Neural progenitor cell (in vitro differentiated cells): Measurements from ENCODE around the gene TBX18. TPM values are rescaled to one million over a fixed set of nuclear protein-coding genes. Genes with fewer than 3 reads are reported as not detected.

ENCODE experiments used
- DNase-seq: peaks from one replicate; pipeline ENCODE4 v3.0.0-alpha.2; 2016; ENCODE audit warnings: low spot score
- H2AFZ ChIP-seq: fragments of 200-600 bp; sonication (generic); replicated peaks from 2 replicates; pipeline ENCODE4 v1.6.1; 2016; ENCODE audit warnings: antibody characterized with exemption
- H3F3A ChIP-seq: fragments of 200-600 bp; sonication (generic); 2 replicates; pipeline ENCODE4 v1.6.1; 2016; ENCODE audit warnings: antibody characterized with exemption, low read depth
- H3K27ac ChIP-seq: fragments of 200-600 bp; sonication (generic); 2 replicates; pipeline ENCODE4 v1.5.1; 2016; ENCODE audit warnings: mild to moderate bottlenecking
- H3K27me3 ChIP-seq: fragments of 200-600 bp; sonication (generic); 2 replicates; pipeline ENCODE4 v1.6.1; 2016; ENCODE audit warnings: mild to moderate bottlenecking, moderate library complexity
- H3K36me3 ChIP-seq: fragments of 200-600 bp; sonication (generic); 2 replicates; pipeline ENCODE4 v1.5.1; 2016
- H3K4me1 ChIP-seq: fragments of 200-600 bp; sonication (generic); 2 replicates; pipeline ENCODE4 v1.6.1; 2016; ENCODE audit warnings: mixed run types
- H3K4me2 ChIP-seq: fragments of 200-600 bp; sonication (generic); 2 replicates; pipeline ENCODE4 v1.6.1; 2016
- H3K4me3 ChIP-seq: fragments of 200-600 bp; sonication (generic); 2 replicates; pipeline ENCODE4 v1.5.1; 2016
- H3K79me2 ChIP-seq: fragments of 200-600 bp; sonication (generic); 2 replicates; pipeline ENCODE4 v1.6.1; 2016; ENCODE audit warnings: low read depth
- H3K9ac ChIP-seq: fragments of 200-600 bp; sonication (generic); 2 replicates; pipeline ENCODE4 v1.6.1; 2016
- H3K9me3 ChIP-seq: fragments of 200-600 bp; sonication (generic); 2 replicates; pipeline ENCODE4 v1.5.1; 2016; ENCODE audit warnings: low read depth
- H4K20me1 ChIP-seq: fragments of 200-600 bp; sonication (generic); 2 replicates; pipeline ENCODE4 v1.6.1; 2016; ENCODE audit warnings: low read depth
- H3K27ac Mint-ChIP-seq: 3 replicates; pipeline ENCODE4 v1.8.0; 2021; ENCODE audit warnings: mixed read lengths
- H3K27me3 Mint-ChIP-seq: 2 replicates; pipeline ENCODE4 v1.8.0; 2022; ENCODE audit warnings: low read depth, mild to moderate bottlenecking, inconsistent platforms, moderate library complexity, mixed read lengths; ENCODE audit not compliant: insufficient read depth
- H3K36me3 Mint-ChIP-seq: 3 replicates; pipeline ENCODE4 v1.8.0; 2021; ENCODE audit warnings: mixed read lengths
- H3K4me1 Mint-ChIP-seq: 3 replicates; pipeline ENCODE4 v1.8.0; 2021; ENCODE audit warnings: mixed read lengths
- H3K4me3 Mint-ChIP-seq: 3 replicates; pipeline ENCODE4 v1.8.0; 2021; ENCODE audit warnings: mild to moderate bottlenecking, moderate library complexity, mixed read lengths
- H3K9me3 Mint-ChIP-seq: 3 replicates; pipeline ENCODE4 v1.8.0; 2020; ENCODE audit warnings: mixed read lengths
- CTCF ChIP-seq: fragments of 200-600 bp; sonication (generic); IDR thresholded peaks from 2 replicates; pipeline ENCODE4 v1.5.1; 2017; ENCODE audit warnings: antibody characterized with exemption, mild to moderate bottlenecking
- EZH2 ChIP-seq: fragments of 200-600 bp; sonication (generic); IDR thresholded peaks from 2 replicates; pipeline ENCODE4 v1.6.1; 2017; ENCODE audit warnings: antibody characterized with exemption, mild to moderate bottlenecking, moderate library complexity
- EZH2phosphoT487 ChIP-seq: fragments of 200-600 bp; sonication (generic); IDR thresholded peaks from 2 replicates; pipeline ENCODE4 v1.6.1; 2017; ENCODE audit warnings: antibody characterized with exemption
- total RNA-seq: library from RNA; depleted of rRNA; stranded (reverse); fragments of >200 nt; gene quantifications from 2 replicates; pipeline ENCODE4 v1.2.3, GENCODE V29; 2015; ENCODE audit warnings: low replicate concordance

TBX18 gene
- total RNA-seq, 1 donor from 2014 or later: not detected

DNA sequence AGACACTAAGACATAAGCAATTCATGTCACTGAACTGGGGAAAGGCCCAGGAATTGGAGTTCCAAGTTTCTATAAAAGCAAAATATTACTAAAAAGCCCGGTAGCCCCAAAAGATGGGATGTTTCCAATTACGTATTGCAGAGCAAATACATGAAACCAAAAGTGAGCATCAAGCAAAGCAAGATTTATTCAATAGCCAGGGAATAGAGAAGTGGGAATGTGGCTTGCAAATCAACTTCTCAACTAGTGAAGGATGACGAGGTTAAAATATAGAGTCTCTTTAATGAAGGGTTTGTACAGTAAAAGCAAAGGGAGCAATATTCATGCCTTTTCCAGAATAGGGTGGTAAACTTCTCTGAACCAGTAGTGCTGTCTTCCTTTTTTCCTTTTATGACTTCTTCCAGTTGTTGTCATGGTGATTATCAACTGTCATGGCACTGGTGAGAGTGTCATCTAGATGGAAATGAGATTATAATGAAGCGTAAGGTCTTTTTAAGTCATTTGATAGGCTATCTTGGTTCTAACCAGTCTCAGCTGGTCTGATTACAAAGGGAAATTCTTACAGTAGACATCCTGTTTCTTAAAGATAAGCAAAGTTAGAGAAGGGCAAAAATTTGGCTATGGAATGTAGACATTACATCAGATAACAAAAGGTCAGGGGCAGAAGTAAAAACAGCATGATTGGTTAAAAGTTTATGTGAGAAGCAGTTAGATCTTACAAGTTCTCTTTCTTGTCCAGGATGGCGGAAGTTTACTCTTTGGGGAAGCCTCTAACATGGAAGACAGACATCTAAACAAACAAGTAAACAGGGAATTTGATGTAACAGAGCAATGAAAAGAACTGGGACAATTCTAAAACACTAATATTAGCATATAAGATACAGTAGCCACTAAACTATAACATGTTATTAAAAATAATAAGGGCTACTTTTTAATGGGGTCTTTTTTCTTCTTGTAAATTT lies 96.9 kb downstream of the TBX18 start:
- Mint-ChIP-seq H3K27ac (no peak overlapping the region), H3K4me1 (no peaks in the 10 kb centered on the region), H3K36me3 (no peaks in the 10 kb centered on the region), H3K4me3 (no peak overlapping the region), H3K9me3 (no peaks in the 10 kb centered on the region), H3K27me3 (no peaks in the 10 kb centered on the region)
- no peak overlapping the region for H3K4me2 ChIP-seq
- TF ChIP-seq EZH2: no peak
- TF ChIP-seq EZH2phosphoT487: no peak
- TF ChIP-seq CTCF: no peak
- peaks cover 7% of the 10 kb centered on the region for H3K4me1 ChIP-seq
- no peak overlapping the region for H2AFZ ChIP-seq
- no peaks in the 10 kb centered on the region for H3K27me3 ChIP-seq
- no peaks in the 10 kb centered on the region for H4K20me1 ChIP-seq
- H3K9ac ChIP-seq: no peak overlapping the region
- H3K4me3 ChIP-seq: no peak overlapping the region
- H3K27ac ChIP-seq: no peak overlapping the region
- no peaks in the 10 kb centered on the region for H3F3A ChIP-seq
- no peak for DNase-seq
- H3K79me2 ChIP-seq: no peaks in the 10 kb centered on the region
- no peaks in the 10 kb centered on the region for H3K36me3 ChIP-seq
- H3K9me3 ChIP-seq: no peaks in the 10 kb centered on the region

DNA sequence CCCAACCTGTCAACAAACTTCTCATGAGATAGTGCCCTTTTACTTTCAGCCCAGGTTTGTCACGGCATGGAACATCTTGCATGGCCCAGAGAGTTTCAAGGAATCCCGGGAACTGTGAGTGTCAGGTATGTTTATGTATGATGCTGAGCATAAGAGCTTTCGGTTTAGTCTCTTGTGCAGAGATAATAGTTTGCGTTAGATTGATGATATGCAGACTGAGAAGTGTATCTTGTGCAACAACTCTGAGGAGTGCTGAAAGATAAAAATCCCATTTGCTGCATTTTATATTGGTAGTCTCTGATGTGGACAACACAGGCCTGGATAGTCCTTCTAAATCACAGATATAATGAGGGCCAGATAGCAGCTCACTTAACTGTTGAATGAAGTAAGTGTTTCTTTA lies 99.0 kb downstream of the TBX18 start:
- H3K27me3 Mint-ChIP-seq: no peaks in the 10 kb centered on the region
- Histone ChIP-seq H3F3A (no peaks in the 10 kb centered on the region), H3K4me2 (peak overlapping the region; percentile 12), H3K27me3 (no peaks in the 10 kb centered on the region), H3K4me3 (no peak overlapping the region), H4K20me1 (no peaks in the 10 kb centered on the region), H3K9me3 (no peaks in the 10 kb centered on the region), H3K9ac (no peak overlapping the region), H2AFZ (no peak overlapping the region), H3K36me3 (no peaks in the 10 kb centered on the region), H3K4me1 (peaks cover 7% of the 10 kb centered on the region), H3K27ac (no peak overlapping the region), H3K79me2 (no peaks in the 10 kb centered on the region)
- H3K4me3 Mint-ChIP-seq: no peak overlapping the region
- no peak for TF ChIP-seq EZH2
- TF ChIP-seq EZH2phosphoT487: no peak
- no peak for TF ChIP-seq CTCF
- no peak overlapping the region for H3K27ac Mint-ChIP-seq
- H3K9me3 Mint-ChIP-seq: no peaks in the 10 kb centered on the region
- no peak for DNase-seq
- no peaks in the 10 kb centered on the region for H3K36me3 Mint-ChIP-seq
- H3K4me1 Mint-ChIP-seq: no peaks in the 10 kb centered on the region

DNA sequence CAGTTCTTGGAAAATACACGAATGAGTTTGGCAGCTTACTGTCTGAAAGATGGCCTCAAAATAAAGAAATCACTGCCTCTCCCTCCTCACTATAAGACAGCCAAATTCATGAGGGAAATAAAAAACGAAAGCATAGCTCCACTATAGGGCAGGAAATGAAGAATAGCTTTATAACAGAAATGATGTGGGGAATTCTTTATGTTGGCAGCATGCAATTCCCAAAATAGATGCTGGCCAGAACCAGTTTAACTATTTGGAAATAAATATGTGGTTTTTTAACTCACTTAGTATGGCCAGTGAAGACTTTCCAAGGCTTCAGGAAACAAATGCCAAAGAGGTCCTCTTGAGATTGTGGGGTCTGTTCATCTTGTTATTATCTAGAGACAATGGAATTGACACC lies 100.5 kb downstream of the TBX18 start:
- TF ChIP-seq EZH2 (no peak), CTCF (no peak), EZH2phosphoT487 (no peak)
- H3K4me1 ChIP-seq: peaks cover 7% of the 10 kb centered on the region
- H3K4me1 Mint-ChIP-seq: no peaks in the 10 kb centered on the region
- H3K27me3 Mint-ChIP-seq: no peaks in the 10 kb centered on the region
- no peaks in the 10 kb centered on the region for H3F3A ChIP-seq
- no peaks in the 10 kb centered on the region for H3K27me3 ChIP-seq
- no peak overlapping the region for H3K27ac Mint-ChIP-seq
- no peaks in the 10 kb centered on the region for H3K79me2 ChIP-seq
- no peaks in the 10 kb centered on the region for H3K36me3 ChIP-seq
- H3K4me3 ChIP-seq: no peak overlapping the region
- no peaks in the 10 kb centered on the region for H3K9me3 ChIP-seq
- no peaks in the 10 kb centered on the region for H4K20me1 ChIP-seq
- no peak for DNase-seq
- H3K9ac ChIP-seq: no peak overlapping the region
- H2AFZ ChIP-seq: no peak overlapping the region
- H3K27ac ChIP-seq: no peak overlapping the region
- no peaks in the 10 kb centered on the region for H3K36me3 Mint-ChIP-seq
- no peaks in the 10 kb centered on the region for H3K9me3 Mint-ChIP-seq
- no peak overlapping the region for H3K4me2 ChIP-seq
- H3K4me3 Mint-ChIP-seq: no peak overlapping the region
